Caco-2 (cell line): Measurements from ENCODE around the gene PPIA. TPM values are rescaled to one million over a fixed set of nuclear protein-coding genes. Genes with fewer than 3 reads are reported as not detected.
"Not testable (repeated sequence)": the region's sequence is repeated elsewhere in the genome, so short reads cannot be mapped to it uniquely, and the experiment has no call there.

Experiments
- BruUV-seq: library from RNA; stranded (reverse); fragments of 400-500 nt; replicated peaks from 2 replicates; lab custom pipeline; 2021; lab: Mats Ljungman, UMichigan
- CTCF ChIA-PET: fragments of 300-600 bp; sonication (Branson Sonifier 250); formaldehyde crosslinking; loops from one replicate; lab custom pipeline; 2022; ENCODE audit warnings: antibody characterized with exemption; lab: Charles Lee
- POLR2A ChIA-PET: fragments of 300-600 bp; sonication (Branson Sonifier 250); formaldehyde crosslinking; loops from one replicate; lab custom pipeline; 2022; ENCODE audit warnings: antibody characterized with exemption; lab: Charles Lee
- DNase-seq, 2 experiments: peaks; one replicate each; pipeline versions ENCODE4 v3.0.0 to v3.0.0-alpha.2; 2020 to 2022
- H3K27me3 ChIP-seq: replicated peaks from 2 replicates; pipeline ENCODE4 v1.6.0; 2011; ENCODE audit warnings: low read length; ENCODE audit not compliant: control insufficient read depth, insufficient read depth
- H3K36me3 ChIP-seq: 2 replicates; pipeline ENCODE4 v1.5.1; 2011; ENCODE audit warnings: low read length; ENCODE audit not compliant: control insufficient read depth, insufficient read depth
- H3K4me1 ChIP-seq: fragments of 250-450 bp; sonication (Bioruptor Pico); 2 replicates; pipeline ENCODE4 v1.5.1; 2020; ENCODE audit warnings: mild to moderate bottlenecking
- H3K4me3 ChIP-seq: 2 replicates; pipeline ENCODE4 v1.5.1; 2011; ENCODE audit warnings: low read depth, mild to moderate bottlenecking, control low read depth, low read length
- H3K9me3 ChIP-seq: fragments of 250-450 bp; sonication (Bioruptor Pico); 2 replicates; pipeline ENCODE4 v1.5.1; 2020; ENCODE audit warnings: mild to moderate bottlenecking, moderate library complexity
- H3K27ac Mint-ChIP-seq: one replicate; pipeline ENCODE4 v1.8.0; 2022; ENCODE audit warnings: mixed read lengths; ENCODE audit not compliant: unreplicated experiment
- H3K27me3 Mint-ChIP-seq: one replicate; pipeline ENCODE4 v1.8.0; 2022; ENCODE audit warnings: mixed read lengths; ENCODE audit not compliant: insufficient read depth, unreplicated experiment
- H3K36me3 Mint-ChIP-seq: one replicate; pipeline ENCODE4 v1.8.0; 2022; ENCODE audit warnings: mild to moderate bottlenecking, mixed read lengths; ENCODE audit not compliant: insufficient read depth, unreplicated experiment
- H3K4me1 Mint-ChIP-seq: one replicate; pipeline ENCODE4 v1.8.0; 2022; ENCODE audit warnings: low read depth, mixed read lengths; ENCODE audit not compliant: unreplicated experiment
- H3K4me3 Mint-ChIP-seq: one replicate; pipeline ENCODE4 v1.8.0; 2022; ENCODE audit warnings: mild to moderate bottlenecking, moderate library complexity, mixed read lengths; ENCODE audit not compliant: unreplicated experiment
- H3K9me3 Mint-ChIP-seq: one replicate; pipeline ENCODE4 v1.8.0; 2022; ENCODE audit warnings: mixed read lengths; ENCODE audit not compliant: unreplicated experiment
- CTCF ChIP-seq, 2 experiments: fragments of 200-600 bp in 1 of 2; IDR thresholded peaks; 1 replicate in 1 of 2; 2 replicates in 1 of 2; pipeline versions ENCODE4 v1.5.1 to v1.8.0; 2011 to 2022; ENCODE audit warnings: antibody characterized with exemption in 1 of 2, control low read depth in 1 of 2, inconsistent platforms in 1 of 2, low read depth in 1 of 2, low read length in 1 of 2, mild to moderate bottlenecking in 1 of 2, moderate library complexity in 1 of 2; ENCODE audit not compliant: insufficient read depth in 1 of 2, severe bottlenecking in 1 of 2, unreplicated experiment in 1 of 2
- intact Hi-C: fragments of 100-400 bp; cut with micrococcal nuclease; formaldehyde crosslinking; loops from one replicate; pipeline ENCODE4 v1.10.0; 2022; ENCODE audit not compliant: unreplicated experiment
- total RNA-seq: library from RNA; stranded (reverse); gene quantifications from 2 replicates; pipeline ENCODE4 v1.2.3, GENCODE V29; 2022

The PPIA gene
- total RNA-seq, 1 experiment from 2014 or later: 2,104 TPM

GRCh38 chr7:44771358-44771757 lies 25.1 kb upstream of the PPIA start:
- no TSS peak for BruUV-seq
- no peak for DNase-seq
- no peak for TF ChIP-seq CTCF (IDR thresholded peaks at IDR 0.05; ENCODE audit: insufficient read depth in 1 of 2, low read depth in 1 of 2, low read length in 1 of 2, severe bottlenecking in 1 of 2, unreplicated experiment in 1 of 2)
- Mint-ChIP-seq H3K36me3 (peaks cover 28% of the 10 kb centered on the region), H3K27me3 (no peaks in the 10 kb centered on the region), H3K27ac (no peak overlapping the region), H3K4me1 (peaks cover 16% of the 10 kb centered on the region), H3K9me3 (no peaks in the 10 kb centered on the region), H3K4me3 (no peak overlapping the region)
- CTCF ChIA-PET: interaction anchor here (1.1 kb wide), 1 partner anchor 76 kb away, joined by 3 read pairs; no protein-coding TSS in a partner anchor
- Histone ChIP-seq H3K4me3 (no peak overlapping the region), H3K36me3 (no peaks in the 10 kb centered on the region; the same call in 1 of the 2 replicates), H3K9me3 (no peaks in the 10 kb centered on the region), H3K4me1 (peaks cover 13% of the 10 kb centered on the region; the same call in 1 of the 2 replicates), H3K27me3 (no peaks in the 10 kb centered on the region)
- intact Hi-C loops: no loop called here
- POLR2A ChIA-PET: no interaction called here

GRCh38 chr7:44772440-44772839 lies 24.0 kb upstream of the PPIA start:
- Histone ChIP-seq H3K9me3 (no peaks in the 10 kb centered on the region), H3K36me3 (no peaks in the 10 kb centered on the region; the same call in 1 of the 2 replicates), H3K4me3 (no peak overlapping the region), H3K27me3 (no peaks in the 10 kb centered on the region), H3K4me1 (peaks cover 13% of the 10 kb centered on the region; the same call in 1 of the 2 replicates)
- Mint-ChIP-seq H3K4me3 (no peak overlapping the region), H3K4me1 (peaks cover 16% of the 10 kb centered on the region), H3K27ac (no peak overlapping the region), H3K36me3 (peaks cover 20% of the 10 kb centered on the region), H3K9me3 (no peaks in the 10 kb centered on the region), H3K27me3 (no peaks in the 10 kb centered on the region)
- ChIA-PET POLR2A (no interaction called here), CTCF (interaction anchor here (0.6 to 1.1 kb wide), 2 partner anchors 75 to 227 kb away, joined by 3 read pairs; no protein-coding TSS in a partner anchor)
- no peak for DNase-seq
- intact Hi-C loops: no loop called here
- no peak for TF ChIP-seq CTCF (IDR thresholded peaks at IDR 0.05; ENCODE audit: insufficient read depth in 1 of 2, low read depth in 1 of 2, low read length in 1 of 2, severe bottlenecking in 1 of 2, unreplicated experiment in 1 of 2)
- BruUV-seq: no TSS peak

- Mint-ChIP-seq H3K9me3 (no peaks in the 10 kb centered on the region), H3K4me3 (no peak overlapping the region), H3K27ac (no peak overlapping the region), H3K36me3 (peaks cover 16% of the 10 kb centered on the region), H3K27me3 (no peaks in the 10 kb centered on the region), H3K4me1 (peaks cover 16% of the 10 kb centered on the region)
- CTCF ChIA-PET: interaction anchor here (0.6 kb wide), 1 partner anchor 227 kb away, joined by 3 read pairs; no protein-coding TSS in a partner anchor
- Histone ChIP-seq H3K4me3 (no peak overlapping the region), H3K27me3 (no peaks in the 10 kb centered on the region), H3K9me3 (no peaks in the 10 kb centered on the region), H3K4me1 (peaks cover 10% of the 10 kb centered on the region; the same call in 1 of the 2 replicates), H3K36me3 (no peaks in the 10 kb centered on the region; the same call in 1 of the 2 replicates)
- no peak for DNase-seq
- BruUV-seq: no TSS peak
- POLR2A ChIA-PET: no interaction called here
- peak in 1 of 2 experiments; percentile 24 for TF ChIP-seq CTCF (IDR thresholded peaks at IDR 0.05; ENCODE audit: insufficient read depth in 1 of 2, low read depth in 1 of 2, low read length in 1 of 2, severe bottlenecking in 1 of 2, unreplicated experiment in 1 of 2)
- intact Hi-C loops: no loop called here
Measured at GRCh38 chr7:44772867-44773266, 23.6 kb upstream of the PPIA start.

GRCh38 chr7:44774486-44774885 lies 22.0 kb upstream of the PPIA start:
- H3K4me1 Mint-ChIP-seq, intact Hi-C loops, H3K4me3 ChIP-seq, H3K27me3 Mint-ChIP-seq, BruUV-seq, H3K4me1 ChIP-seq, DNase-seq, H3K27me3 ChIP-seq, POLR2A ChIA-PET, H3K4me3 Mint-ChIP-seq, H3K9me3 Mint-ChIP-seq, H3K36me3 ChIP-seq, CTCF ChIA-PET, H3K27ac Mint-ChIP-seq, H3K36me3 Mint-ChIP-seq, H3K9me3 ChIP-seq: not testable (repeated sequence)
